Measurements from ENCODE around the gene TEX14.

DNA sequence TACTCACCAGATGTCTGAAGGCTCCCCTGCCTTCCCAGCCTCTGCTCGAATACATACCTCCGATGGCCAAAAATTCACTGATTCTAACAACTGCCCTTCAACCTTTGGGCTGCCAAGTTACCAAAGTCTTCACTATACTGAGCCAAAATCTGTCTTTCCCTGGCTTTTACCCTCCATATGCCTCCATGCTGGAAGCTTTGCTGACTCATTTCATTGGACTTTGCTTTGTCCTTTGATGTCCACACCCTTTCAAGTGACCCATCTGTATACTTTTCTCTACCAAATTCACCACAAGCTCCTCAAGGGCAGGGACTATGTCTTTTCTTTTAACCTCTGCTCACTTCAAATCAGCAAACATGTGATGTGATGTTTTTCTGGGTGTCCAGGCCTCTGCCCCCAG, 156.4 kb downstream of the TEX14 start:
- TF ChIP-seq, protein P1, sequence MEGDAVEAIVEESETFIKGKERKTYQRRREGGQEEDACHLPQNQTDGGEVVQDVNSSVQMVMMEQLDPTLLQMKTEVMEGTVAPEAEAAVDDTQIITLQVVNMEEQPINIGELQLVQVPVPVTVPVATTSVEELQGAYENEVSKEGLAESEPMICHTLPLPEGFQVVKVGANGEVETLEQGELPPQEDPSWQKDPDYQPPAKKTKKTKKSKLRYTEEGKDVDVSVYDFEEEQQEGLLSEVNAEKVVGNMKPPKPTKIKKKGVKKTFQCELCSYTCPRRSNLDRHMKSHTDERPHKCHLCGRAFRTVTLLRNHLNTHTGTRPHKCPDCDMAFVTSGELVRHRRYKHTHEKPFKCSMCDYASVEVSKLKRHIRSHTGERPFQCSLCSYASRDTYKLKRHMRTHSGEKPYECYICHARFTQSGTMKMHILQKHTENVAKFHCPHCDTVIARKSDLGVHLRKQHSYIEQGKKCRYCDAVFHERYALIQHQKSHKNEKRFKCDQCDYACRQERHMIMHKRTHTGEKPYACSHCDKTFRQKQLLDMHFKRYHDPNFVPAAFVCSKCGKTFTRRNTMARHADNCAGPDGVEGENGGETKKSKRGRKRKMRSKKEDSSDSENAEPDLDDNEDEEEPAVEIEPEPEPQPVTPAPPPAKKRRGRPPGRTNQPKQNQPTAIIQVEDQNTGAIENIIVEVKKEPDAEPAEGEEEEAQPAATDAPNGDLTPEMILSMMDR (IDR thresholded peaks at IDR 0.05): no peak
- TF ChIP-seq POLR2AphosphoS5 (IDR thresholded peaks at IDR 0.05) (no peak), POLR2A (IDR thresholded peaks at IDR 0.05) (no peak)

Measured in breast epithelium (tissue), 3 donors.